K562 (cell line): ENCODE data around the gene GLDN.

Source experiments
- RFX5 ChIP-seq: IDR thresholded peaks from 2 replicates; pipeline ENCODE4 v1.6.1; 2011; ENCODE audit warnings: low read depth, mild to moderate bottlenecking, improper control_type of control experiment, low read length
- ZBTB7A ChIP-seq: IDR thresholded peaks from 2 replicates; pipeline ENCODE4 v1.6.1; 2011; ENCODE audit warnings: low read depth, mild to moderate bottlenecking, low read length, moderate library complexity, borderline replicate concordance; ENCODE audit not compliant: control insufficient read depth
- ZNF121 ChIP-seq: sonication (generic); formaldehyde crosslinking; conservative IDR thresholded peaks from 2 replicates; pipeline ENCODE4 v1.8.0; 2022; ENCODE audit warnings: missing genetic modification reagents
- TF ChIP-seq, protein P1 (sequence below), 3 experiments: IDR thresholded peaks in 2 of 3; conservative IDR thresholded peaks in 1 of 3; 2 replicates each; pipeline ENCODE4 v1.5.1; 2011 to 2012; ENCODE audit warnings: low read length in 3 of 3, mild to moderate bottlenecking in 3 of 3, control low read depth in 2 of 3, improper control_type of control experiment in 1 of 3, inconsistent platforms in 1 of 3, low read depth in 1 of 3, mixed read lengths in 1 of 3, moderate library complexity in 1 of 3; ENCODE audit not compliant: insufficient read depth in 2 of 3

- TF ChIP-seq, protein P1, sequence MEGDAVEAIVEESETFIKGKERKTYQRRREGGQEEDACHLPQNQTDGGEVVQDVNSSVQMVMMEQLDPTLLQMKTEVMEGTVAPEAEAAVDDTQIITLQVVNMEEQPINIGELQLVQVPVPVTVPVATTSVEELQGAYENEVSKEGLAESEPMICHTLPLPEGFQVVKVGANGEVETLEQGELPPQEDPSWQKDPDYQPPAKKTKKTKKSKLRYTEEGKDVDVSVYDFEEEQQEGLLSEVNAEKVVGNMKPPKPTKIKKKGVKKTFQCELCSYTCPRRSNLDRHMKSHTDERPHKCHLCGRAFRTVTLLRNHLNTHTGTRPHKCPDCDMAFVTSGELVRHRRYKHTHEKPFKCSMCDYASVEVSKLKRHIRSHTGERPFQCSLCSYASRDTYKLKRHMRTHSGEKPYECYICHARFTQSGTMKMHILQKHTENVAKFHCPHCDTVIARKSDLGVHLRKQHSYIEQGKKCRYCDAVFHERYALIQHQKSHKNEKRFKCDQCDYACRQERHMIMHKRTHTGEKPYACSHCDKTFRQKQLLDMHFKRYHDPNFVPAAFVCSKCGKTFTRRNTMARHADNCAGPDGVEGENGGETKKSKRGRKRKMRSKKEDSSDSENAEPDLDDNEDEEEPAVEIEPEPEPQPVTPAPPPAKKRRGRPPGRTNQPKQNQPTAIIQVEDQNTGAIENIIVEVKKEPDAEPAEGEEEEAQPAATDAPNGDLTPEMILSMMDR (IDR thresholded peaks at IDR 0.05 in 2 of 3, conservative IDR thresholded peaks at IDR 0.05 in 1 of 3; ENCODE audit: insufficient read depth in 2 of 3, low read depth in 1 of 3, low read length in 3 of 3) = no peak
- no peak for TF ChIP-seq RFX5
- no peak for TF ChIP-seq ZBTB7A
- TF ChIP-seq ZNF121 (CRISPR knock-in tag) = no peak
These were observed 24.0 kb downstream of the GLDN start for GRCh38 chr15:51365417-51365816.
